IPS-18c (cell line): ENCODE measurements around the gene KYNU.
"Not testable (repeated sequence)": the region's sequence is repeated elsewhere in the genome, so short reads cannot be mapped to it uniquely, and the experiment has no call there.

Source experiments
- H3K4me3 ChIP-seq: 2 replicates; pipeline ENCODE4 v1.7.0; 2013; ENCODE audit warnings: low read depth, mild to moderate bottlenecking, low read length, moderate library complexity; ENCODE audit not compliant: insufficient read depth
- H3K9me3 ChIP-seq: one replicate; pipeline ENCODE4 v1.6.1; 2013; ENCODE audit warnings: mild to moderate bottlenecking, low read length, moderate library complexity; ENCODE audit not compliant: control insufficient read depth, insufficient read depth

KYNU gene

GRCh38 chr2:142868229-142868762 is 9.2 kb upstream of the KYNU start:
- Histone ChIP-seq H3K9me3 (no peaks in the 10 kb centered on the region), H3K4me3 (no peak overlapping the region)

- not testable (repeated sequence) for H3K9me3 ChIP-seq, H3K4me3 ChIP-seq
Observed at GRCh38 chr2:142869065-142869460, 8.4 kb upstream of the KYNU start.

- no peak overlapping the region for H3K4me3 ChIP-seq
- H3K9me3 ChIP-seq: no peaks in the 10 kb centered on the region
Observed at GRCh38 chr2:142869461-142870106, 7.9 kb upstream of the KYNU start.

GRCh38 chr2:142870526-142870925 is 6.9 kb upstream of the KYNU start:
- no peak overlapping the region for H3K4me3 ChIP-seq
- no peaks in the 10 kb centered on the region for H3K9me3 ChIP-seq

GRCh38 chr2:142871396-142871795 is 6.1 kb upstream of the KYNU start:
- no peak overlapping the region for H3K4me3 ChIP-seq
- H3K9me3 ChIP-seq: no peaks in the 10 kb centered on the region

GRCh38 chr2:142872882-142873724 is 4.4 kb upstream of the KYNU start:
- no peaks in the 10 kb centered on the region for H3K9me3 ChIP-seq
- H3K4me3 ChIP-seq: no peak overlapping the region

GRCh38 chr2:142873831-142874287 is 3.6 kb upstream of the KYNU start:
- H3K9me3 ChIP-seq: no peaks in the 10 kb centered on the region
- H3K4me3 ChIP-seq: no peak overlapping the region

GRCh38 chr2:142874293-142874814 is 3.1 kb upstream of the KYNU start:
- no peaks in the 10 kb centered on the region for H3K9me3 ChIP-seq
- H3K4me3 ChIP-seq: no peak overlapping the region

- H3K9me3 ChIP-seq: no peaks in the 10 kb centered on the region
- no peak overlapping the region for H3K4me3 ChIP-seq
Observed at GRCh38 chr2:142875010-142875409, 2.5 kb upstream of the KYNU start.

- Histone ChIP-seq H3K4me3 (no peak overlapping the region), H3K9me3 (no peaks in the 10 kb centered on the region)
Observed at GRCh38 chr2:142875652-142876051, 1.8 kb upstream of the KYNU start.

GRCh38 chr2:142876423-142876822 is 1.0 kb upstream of the KYNU start:
- H3K9me3 ChIP-seq: no peaks in the 10 kb centered on the region

GRCh38 chr2:142878031-142878678 is 691 bp downstream of the KYNU start:
- Histone ChIP-seq H3K4me3 (no peak overlapping the region), H3K9me3 (no peaks in the 10 kb centered on the region)

More at GRCh38 chr2:142876423-142876822, 1.0 kb upstream of the KYNU start:
- H3K4me3 ChIP-seq: no peak overlapping the region

- no peak overlapping the region for H3K4me3 ChIP-seq
- H3K9me3 ChIP-seq: no peaks in the 10 kb centered on the region
Observed at GRCh38 chr2:142879151-142879550, 1.7 kb downstream of the KYNU start.

- H3K9me3 ChIP-seq: no peaks in the 10 kb centered on the region
- H3K4me3 ChIP-seq: no peak overlapping the region
Observed at GRCh38 chr2:142880279-142880678, 2.8 kb downstream of the KYNU start.

- no peak overlapping the region for H3K4me3 ChIP-seq
- H3K9me3 ChIP-seq: no peaks in the 10 kb centered on the region
Observed at GRCh38 chr2:142881619-142882018, 4.2 kb downstream of the KYNU start.

- H3K4me3 ChIP-seq, H3K9me3 ChIP-seq: not testable (repeated sequence)
Observed at GRCh38 chr2:142882500-142882899, 5.0 kb downstream of the KYNU start.

- H3K4me3 ChIP-seq: no peak overlapping the region
- H3K9me3 ChIP-seq: no peaks in the 10 kb centered on the region
Observed at GRCh38 chr2:142883526-142883925, 6.1 kb downstream of the KYNU start.
